Activated gamma-delta T cell (primary cell): Measurements from ENCODE around the gene PIGO.

ENCODE experiments used
- DNase-seq: peaks from one replicate; lab custom pipeline; 2025; lab: John Stamatoyannopoulos, UW
- total RNA-seq, 2 donors: gene quantifications; one replicate each; lab custom pipeline; 2026; lab: John Stamatoyannopoulos, UW

Gene PIGO
- 43.4 to 51.1 reads per million in 2 donors for total RNA-seq

- DNase-seq: peak; percentile 75
Measured at GRCh38 chr9:35096035-35096849, at the start of gene PIGO. Gene PIGO (minus strand): TSS chr9:35096591. CDS start chr9:35095565, 1,026 bp downstream.

- DNase-seq: no peak
Measured at GRCh38 chr9:35142037-35142436, 45.6 kb upstream of the PIGO start.

- no peak for DNase-seq
Measured at GRCh38 chr9:35140093-35140492, 43.7 kb upstream of the PIGO start.

- no peak for DNase-seq
Measured at GRCh38 chr9:35136866-35137265, 40.5 kb upstream of the PIGO start.

DNA sequence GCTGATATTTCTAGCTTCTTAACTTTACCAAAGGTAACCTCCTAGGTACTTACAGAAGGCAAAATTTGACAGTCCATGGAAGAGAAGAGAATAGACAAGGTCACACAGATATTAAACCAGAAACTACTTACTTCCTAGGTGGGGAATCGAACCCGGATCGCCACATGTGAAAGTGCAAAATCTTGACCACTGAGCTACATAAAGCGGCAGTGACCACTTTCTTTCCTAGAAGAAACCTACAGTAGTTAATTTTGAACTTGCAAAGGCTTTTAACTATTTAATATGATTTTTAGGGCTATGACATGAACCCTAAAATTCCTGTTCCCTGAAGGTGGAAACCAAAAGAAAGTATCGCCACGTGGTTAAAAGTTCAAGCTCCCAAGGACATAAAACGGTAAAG lies 39.6 kb upstream of the PIGO start:
- DNase-seq: no peak

- DNase-seq: no peak
Measured at GRCh38 chr9:35134920-35135319, 38.5 kb upstream of the PIGO start.

DNA sequence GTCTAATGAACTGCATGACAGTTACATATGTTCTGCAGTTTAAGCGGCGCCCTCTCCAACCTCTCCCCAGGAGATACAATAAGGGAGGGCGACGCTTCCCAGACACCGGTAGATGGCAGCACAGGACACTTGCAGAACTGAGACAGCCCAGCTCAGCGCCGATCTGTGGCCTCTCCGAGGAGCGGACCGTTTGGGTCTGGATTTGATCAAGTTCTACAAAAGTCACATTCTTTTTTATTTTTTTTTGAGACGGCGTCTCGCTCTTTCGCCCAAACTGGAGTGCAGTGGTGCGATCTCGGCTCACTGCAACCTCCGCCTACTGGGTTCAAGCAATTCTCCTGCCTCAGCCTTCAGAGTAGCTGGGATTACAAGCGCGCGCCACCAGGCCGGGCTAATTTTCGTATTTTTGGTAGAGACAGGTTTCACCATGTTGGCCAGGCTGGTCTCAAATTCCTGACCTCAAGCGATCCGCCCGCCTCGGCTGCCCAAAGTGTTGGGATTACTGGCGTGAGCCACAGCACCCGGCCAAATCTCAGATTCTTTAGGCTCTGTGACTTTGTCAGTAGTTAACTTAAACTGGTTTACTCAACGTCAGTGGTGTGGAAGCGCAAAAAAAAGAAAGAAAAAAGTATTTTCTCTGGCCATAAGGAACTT lies 20.6 kb upstream of the PIGO start:
- DNase-seq: no peak

GRCh38 chr9:35116539-35116897 lies 20.1 kb upstream of the PIGO start:
- no peak for DNase-seq

DNA sequence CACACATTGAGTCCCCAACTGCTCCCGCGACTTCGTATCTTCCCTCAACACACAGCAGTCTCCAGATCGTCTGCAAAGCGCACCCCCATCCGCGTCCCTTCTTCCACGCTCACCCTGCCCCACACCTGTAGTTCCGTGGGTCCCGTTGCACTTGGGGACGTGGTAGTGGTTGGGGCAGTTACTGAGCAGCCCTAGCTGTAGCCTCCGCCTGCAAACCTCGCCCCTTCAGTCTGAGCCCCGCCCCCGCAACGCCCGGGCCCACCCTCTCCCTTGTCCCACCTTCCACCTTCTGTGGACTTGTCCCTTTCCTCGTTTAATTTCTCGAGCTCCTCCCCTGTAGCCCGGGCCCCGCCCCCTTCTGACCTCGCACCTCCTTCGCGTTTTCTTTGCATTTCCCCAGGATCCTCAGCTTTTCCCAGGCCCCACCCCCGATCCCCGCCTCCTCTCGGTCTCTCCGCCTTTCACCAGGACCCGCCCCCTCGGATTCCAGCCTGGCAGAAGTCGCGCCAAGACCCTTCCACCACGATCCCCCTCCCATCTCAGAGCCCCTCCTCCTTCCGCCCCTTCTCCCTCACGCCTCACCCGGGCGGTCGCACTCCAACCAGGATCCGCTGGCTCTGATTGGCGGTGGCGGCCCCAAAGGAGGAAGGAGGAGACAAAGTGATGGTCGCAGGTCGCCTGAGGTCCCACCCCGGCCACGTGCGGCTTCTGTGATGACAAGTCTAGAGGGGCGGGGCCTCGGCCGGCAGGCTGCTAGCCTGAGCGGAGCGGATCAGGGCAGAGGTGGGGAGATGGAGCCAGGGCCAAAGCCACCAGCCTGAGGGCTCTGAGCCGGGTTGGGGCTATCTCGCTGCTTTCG lies 19.5 kb upstream of the PIGO start, which contains the start of gene ATOSB:
ATOSB (minus strand) TSS at position 183 of the 859 bp plus-strand sequence. CDS start 7,588 bp downstream, outside the sequence.
- peak; percentile 88 for DNase-seq

DNA sequence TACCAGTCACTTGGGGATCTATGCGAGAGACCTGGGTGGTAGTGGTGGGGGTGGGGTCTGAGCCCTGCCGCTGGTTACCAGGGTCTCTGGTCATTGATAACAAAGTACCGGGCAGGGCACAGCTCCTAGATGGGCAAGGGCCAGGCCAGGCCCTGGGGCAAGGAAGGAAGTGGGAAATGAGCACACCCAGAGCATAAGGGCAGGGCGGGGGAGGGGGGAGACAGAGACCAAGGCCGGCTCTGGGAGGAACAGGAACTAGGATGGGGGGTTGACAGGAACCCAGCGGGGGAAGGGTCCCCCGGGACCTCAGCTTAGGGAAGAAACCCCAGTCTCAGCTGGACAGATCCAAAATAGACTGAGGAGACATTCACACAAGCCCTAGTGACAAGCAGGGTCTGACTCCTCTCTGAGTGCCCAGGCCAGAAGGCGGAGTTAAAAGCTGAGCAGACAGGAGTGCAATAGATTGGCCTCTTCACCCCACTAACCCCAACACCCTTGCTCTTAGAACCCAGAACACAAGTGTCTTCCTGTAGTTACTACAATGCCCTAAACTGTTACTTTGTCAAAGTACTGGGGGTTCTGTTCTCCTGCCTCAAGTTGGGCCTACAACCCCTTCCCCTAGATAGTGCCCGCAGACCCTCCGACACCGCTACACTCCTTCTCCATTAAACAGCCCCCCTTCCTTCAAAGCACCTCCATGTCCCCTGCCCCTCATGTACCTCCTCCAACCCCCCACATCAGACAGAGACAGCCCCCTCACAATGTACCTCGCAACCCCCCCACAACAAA lies 18.6 kb upstream of the PIGO start:
- DNase-seq: no peak

GRCh38 chr9:35114113-35114839 lies 17.9 kb upstream of the PIGO start:
- no peak for DNase-seq

DNA sequence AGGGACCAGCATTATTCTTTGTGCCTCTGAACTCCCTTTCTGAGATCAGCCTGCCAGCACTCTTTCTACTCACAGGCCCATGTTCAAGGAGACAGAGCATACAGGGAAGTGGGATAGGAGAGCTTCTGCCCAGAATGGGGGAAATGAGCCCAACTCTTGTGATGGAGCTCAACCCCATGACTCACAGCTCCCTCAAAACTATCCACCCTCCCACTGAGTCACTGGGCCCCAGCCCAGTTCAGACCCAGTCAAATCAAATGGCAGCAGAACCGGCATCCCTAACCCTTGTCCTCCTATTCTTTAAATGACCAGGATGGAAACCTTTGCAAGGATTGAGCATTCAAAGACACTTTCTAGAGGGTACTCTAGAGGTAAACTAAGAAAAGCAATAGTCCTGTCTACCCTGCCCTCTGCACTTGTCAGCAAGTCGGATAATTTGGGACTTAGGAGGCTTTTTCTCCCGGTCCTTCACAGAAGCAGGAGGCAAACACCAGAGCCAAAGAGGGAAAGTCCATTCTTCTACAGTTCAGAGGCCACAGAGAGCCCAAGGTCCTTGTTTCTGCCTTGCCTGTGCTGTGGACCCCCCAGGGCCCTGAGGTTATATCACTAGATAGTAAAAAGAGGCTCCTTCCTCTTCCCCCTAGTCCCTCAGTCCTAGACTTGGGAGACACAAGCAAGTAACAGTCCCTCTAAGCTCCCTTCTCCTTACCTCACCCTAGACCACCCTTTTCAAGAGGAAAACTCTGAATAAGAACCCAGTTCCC lies 16.0 kb upstream of the PIGO start:
- no peak for DNase-seq

GRCh38 chr9:35111001-35111933 lies 14.9 kb upstream of the PIGO start:
- peak; percentile 93 for DNase-seq

GRCh38 chr9:35110327-35110761 lies 14.0 kb upstream of the PIGO start:
- no peak for DNase-seq

DNA sequence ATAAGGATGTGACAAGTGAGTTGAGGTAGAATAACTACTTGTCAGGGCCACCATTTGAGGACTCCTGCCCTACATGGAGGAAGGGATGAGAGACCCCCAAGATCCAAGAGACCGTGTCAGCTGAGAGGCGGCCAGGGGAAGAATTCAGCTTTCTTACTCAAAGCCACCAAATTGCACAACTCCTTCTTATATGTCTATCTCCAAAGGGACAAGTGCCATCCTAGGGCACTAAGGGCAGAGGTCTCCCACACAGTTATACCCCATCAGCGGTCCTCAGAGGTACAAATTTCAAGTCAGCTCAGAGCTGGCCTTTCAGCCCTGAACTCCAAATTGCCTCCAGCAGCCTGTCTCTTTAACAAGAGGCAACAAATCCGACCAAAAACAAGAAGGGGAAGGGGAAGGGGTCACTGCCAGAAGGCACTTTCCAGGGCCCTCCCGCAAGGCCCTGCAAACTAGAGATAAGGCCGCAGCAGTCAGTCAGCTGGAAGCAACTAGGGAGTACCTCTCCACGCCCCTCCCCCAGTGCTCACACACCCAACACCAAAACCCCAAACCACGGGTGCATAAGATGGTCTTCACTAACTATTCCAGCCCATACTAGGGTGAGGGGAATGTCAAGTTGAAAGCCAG lies 12.7 kb upstream of the PIGO start:
- no peak for DNase-seq

- no peak for DNase-seq
Measured at GRCh38 chr9:35108461-35108860, 12.1 kb upstream of the PIGO start.

GRCh38 chr9:35107297-35108290 lies 11.2 kb upstream of the PIGO start:
- DNase-seq: no peak
